ENCODE measurements around the gene VPREB3. TPM values are rescaled to one million over a fixed set of nuclear protein-coding genes. Genes with fewer than 3 reads are reported as not detected.

The VPREB3 gene
- total RNA-seq, 2 donors from 2014 or later: not detected

GRCh38 chr22:23713696-23714595 lies 40.3 kb downstream of the VPREB3 start:
- Histone ChIP-seq H3K27ac (no peak overlapping the region), H3K4me3 (no peak overlapping the region), H3K4me1 (peaks cover 19% of the 10 kb centered on the region), H3K9me3 (no peaks in the 10 kb centered on the region), H3K36me3 (replicated peaks in 1 of 2; ENCODE audit: insufficient read depth in 1 of 2, low read depth in 2 of 2) (peaks cover 0 to 11% of the 10 kb centered on the region in 2 donors), H3K27me3 (no peaks in the 10 kb centered on the region)
- DNase-seq: no peak
- 92% methylated on average over 23 to 28 of the region's 28 CpGs for WGBS, 2 donors
- TF ChIP-seq POLR2A (IDR thresholded peaks at IDR 0.05) (no peak), CTCF (IDR thresholded peaks at IDR 0.05) (no peak)
- intact Hi-C loops (cut with DNase I): no loop called here
- ATAC-seq: no peak

GRCh38 chr22:23712256-23712655 lies 42.0 kb downstream of the VPREB3 start:
- Histone ChIP-seq H3K9me3 (no peaks in the 10 kb centered on the region), H3K36me3 (replicated peaks in 1 of 2; ENCODE audit: insufficient read depth in 1 of 2, low read depth in 2 of 2) (peaks cover 0 to 14% of the 10 kb centered on the region in 2 donors), H3K27me3 (no peaks in the 10 kb centered on the region), H3K27ac (no peak overlapping the region), H3K4me3 (no peak overlapping the region), H3K4me1 (peaks cover 15% of the 10 kb centered on the region)
- intact Hi-C loops (cut with DNase I): no loop called here
- no peak for TF ChIP-seq CTCF (IDR thresholded peaks at IDR 0.05)
- no peak for TF ChIP-seq POLR2A (IDR thresholded peaks at IDR 0.05)
- no peak for DNase-seq
- 89 to 91% methylated on average over 11 to 12 of the region's 12 CpGs for WGBS, 2 donors
- no peak for ATAC-seq

- ATAC-seq (no peak), DNase-seq (no peak)
- Histone ChIP-seq H3K9me3 (no peaks in the 10 kb centered on the region), H3K36me3 (replicated peaks in 1 of 2; ENCODE audit: insufficient read depth in 1 of 2, low read depth in 2 of 2) (peaks cover 0 to 36% of the 10 kb centered on the region in 2 donors), H3K27ac (no peak overlapping the region), H3K4me1 (no peaks in the 10 kb centered on the region), H3K27me3 (no peaks in the 10 kb centered on the region), H3K4me3 (no peak overlapping the region)
- WGBS, 2 donors: 89 to 90% methylated on average over 2 of the region's 2 CpGs
- intact Hi-C loops (cut with DNase I): no loop called here
- TF ChIP-seq CTCF (IDR thresholded peaks at IDR 0.05) (no peak), POLR2A (IDR thresholded peaks at IDR 0.05) (no peak)
Observed at GRCh38 chr22:23709107-23709506, 45.1 kb downstream of the VPREB3 start.

- Histone ChIP-seq H3K27ac (no peak overlapping the region), H3K27me3 (no peaks in the 10 kb centered on the region), H3K9me3 (no peaks in the 10 kb centered on the region), H3K4me1 (no peaks in the 10 kb centered on the region), H3K4me3 (no peak overlapping the region), H3K36me3 (replicated peaks in 1 of 2; ENCODE audit: insufficient read depth in 1 of 2, low read depth in 2 of 2) (peaks cover 0 to 36% of the 10 kb centered on the region in 2 donors)
- DNase-seq: no peak
- intact Hi-C loops (cut with DNase I): no loop called here
- no peak for ATAC-seq
- WGBS, 2 donors: 88 to 92% methylated on average over 1 of the region's 1 CpG
- TF ChIP-seq POLR2A (IDR thresholded peaks at IDR 0.05) (no peak), CTCF (IDR thresholded peaks at IDR 0.05) (no peak)
Observed at GRCh38 chr22:23708270-23708669, 46.0 kb downstream of the VPREB3 start.

Data from body of pancreas (tissue), 4 donors.